Astrocyte (in vitro differentiated cells and primary cell): ENCODE results near the gene FLII. TPM values are rescaled to one million over a fixed set of nuclear protein-coding genes. Genes with fewer than 3 reads are reported as not detected.

Experiments
- DNase-seq: peaks from one replicate; pipeline ENCODE4 v3.0.0-alpha.2; 2010; ENCODE audit warnings: low read depth
- FAIRE-seq: peaks from 2 replicates; lab custom pipeline; 2011; peaks lifted over from hg19 to GRCh38; lab: Jason Lieb, UNC
- H2AFZ ChIP-seq: 2 replicates; pipeline ENCODE4 v1.6.0; 2012; ENCODE audit warnings: low read depth, low read length, inconsistent platforms
- H3K27ac ChIP-seq: 2 replicates; pipeline ENCODE4 v1.5.1; 2011; ENCODE audit warnings: low read depth, low read length, inconsistent platforms
- H3K27me3 ChIP-seq: 2 replicates; pipeline ENCODE4 v1.6.0; 2011; ENCODE audit warnings: low read length, inconsistent platforms; ENCODE audit not compliant: insufficient read depth
- H3K36me3 ChIP-seq: 2 replicates; pipeline ENCODE4 v1.5.1; 2011; ENCODE audit warnings: low read length, inconsistent platforms; ENCODE audit not compliant: insufficient read depth
- H3K4me1 ChIP-seq: 2 replicates; pipeline ENCODE4 v1.5.1; 2011; ENCODE audit warnings: low read length, inconsistent platforms; ENCODE audit not compliant: insufficient read depth
- H3K4me2 ChIP-seq: 2 replicates; pipeline ENCODE4 v1.6.0; 2012; ENCODE audit warnings: low read length, inconsistent platforms
- H3K4me3 ChIP-seq: 2 replicates; pipeline ENCODE4 v1.5.1; 2011; ENCODE audit warnings: low read depth, mild to moderate bottlenecking, low read length, inconsistent platforms; ENCODE audit not compliant: insufficient read depth
- H3K79me2 ChIP-seq: 2 replicates; pipeline ENCODE4 v1.6.0; 2012; ENCODE audit warnings: mild to moderate bottlenecking, low read length, inconsistent platforms; ENCODE audit not compliant: insufficient read depth
- H3K9ac ChIP-seq: 2 replicates; pipeline ENCODE4 v1.6.0; 2012; ENCODE audit warnings: mild to moderate bottlenecking, low read length, inconsistent platforms
- H3K9me3 ChIP-seq: 2 replicates; pipeline ENCODE4 v1.5.1; 2012; ENCODE audit warnings: low read depth, mild to moderate bottlenecking, low read length, inconsistent platforms; ENCODE audit not compliant: insufficient read depth
- H4K20me1 ChIP-seq: 2 replicates; pipeline ENCODE4 v1.6.0; 2012; ENCODE audit warnings: low read length, inconsistent platforms; ENCODE audit not compliant: insufficient read depth
- H3K27ac Mint-ChIP-seq: one replicate; pipeline ENCODE4 v1.8.0; 2021; ENCODE audit warnings: mild to moderate bottlenecking, mixed read lengths; ENCODE audit not compliant: unreplicated experiment
- H3K27me3 Mint-ChIP-seq: one replicate; pipeline ENCODE4 v1.8.0; 2021; ENCODE audit warnings: low read depth, mixed read lengths; ENCODE audit not compliant: unreplicated experiment
- H3K36me3 Mint-ChIP-seq: one replicate; pipeline ENCODE4 v1.8.0; 2021; ENCODE audit warnings: low read depth, mixed read lengths; ENCODE audit not compliant: unreplicated experiment
- H3K4me1 Mint-ChIP-seq: one replicate; pipeline ENCODE4 v1.8.0; 2021; ENCODE audit warnings: low read depth, mixed read lengths; ENCODE audit not compliant: unreplicated experiment
- H3K4me3 Mint-ChIP-seq: one replicate; pipeline ENCODE4 v1.8.0; 2021; ENCODE audit warnings: mild to moderate bottlenecking, moderate library complexity, mixed read lengths; ENCODE audit not compliant: unreplicated experiment
- H3K9me3 Mint-ChIP-seq: one replicate; pipeline ENCODE4 v1.8.0; 2021; ENCODE audit warnings: mild to moderate bottlenecking, mixed read lengths; ENCODE audit not compliant: unreplicated experiment
- CTCF ChIP-seq: IDR thresholded peaks from 2 replicates; pipeline ENCODE4 v1.5.1; 2011; ENCODE audit warnings: low read depth, mild to moderate bottlenecking, inconsistent platforms, low read length, moderate library complexity; ENCODE audit not compliant: insufficient read depth
- EZH2 ChIP-seq: IDR thresholded peaks from 2 replicates; pipeline ENCODE4 v1.6.1; 2012; ENCODE audit warnings: mild to moderate bottlenecking, low read length, inconsistent platforms; ENCODE audit not compliant: insufficient read depth
- total RNA-seq: library from RNA; stranded (reverse); gene quantifications from 2 replicates; pipeline ENCODE4 v1.2.1, GENCODE V29; 2021

FLII gene
- total RNA-seq, 1 donor from 2014 or later: 257 TPM

GRCh38 chr17:18248300-18248731 is 10.2 kb downstream of the FLII start:
- peak; percentile 38 for DNase-seq
- Histone ChIP-seq H3K4me3 (no peak overlapping the region), H3K4me2 (no peak overlapping the region), H3K36me3 (peaks cover 33% of the 10 kb centered on the region), H3K9me3 (no peaks in the 10 kb centered on the region), H2AFZ (no peak overlapping the region), H3K27me3 (no peaks in the 10 kb centered on the region), H3K4me1 (peaks cover 7% of the 10 kb centered on the region), H4K20me1 (peaks cover 77% of the 10 kb centered on the region), H3K27ac (no peak overlapping the region), H3K9ac (no peak overlapping the region), H3K79me2 (peaks cover 2% of the 10 kb centered on the region)
- TF ChIP-seq CTCF: peak; percentile 67
- no peak for TF ChIP-seq EZH2
- Mint-ChIP-seq H3K9me3 (no peaks in the 10 kb centered on the region), H3K27ac (peak overlapping the region; percentile 53), H3K4me3 (peak overlapping the region; percentile 54), H3K36me3 (peaks cover 30% of the 10 kb centered on the region), H3K27me3 (no peaks in the 10 kb centered on the region), H3K4me1 (peaks cover 5% of the 10 kb centered on the region)
- FAIRE-seq: no peak

GRCh38 chr17:18247613-18248001 is 10.9 kb downstream of the FLII start:
- H3K4me1 ChIP-seq: peaks cover 7% of the 10 kb centered on the region
- H3K36me3 ChIP-seq: peaks cover 33% of the 10 kb centered on the region
- no peak overlapping the region for H3K4me2 ChIP-seq
- H4K20me1 ChIP-seq: peaks cover 75% of the 10 kb centered on the region
- H3K79me2 ChIP-seq: no peaks in the 10 kb centered on the region
- H3K9me3 ChIP-seq: no peaks in the 10 kb centered on the region
- no peaks in the 10 kb centered on the region for H3K27me3 ChIP-seq
- no peaks in the 10 kb centered on the region for H3K27me3 Mint-ChIP-seq
- H3K4me1 Mint-ChIP-seq: peaks cover 5% of the 10 kb centered on the region
- H2AFZ ChIP-seq: no peak overlapping the region
- H3K9ac ChIP-seq: no peak overlapping the region
- TF ChIP-seq CTCF: no peak
- no peak for TF ChIP-seq EZH2
- DNase-seq (no peak), FAIRE-seq (no peak)
- peak overlapping the region; percentile 53 for H3K27ac Mint-ChIP-seq
- H3K4me3 ChIP-seq: no peak overlapping the region
- H3K4me3 Mint-ChIP-seq: no peak overlapping the region
- H3K36me3 Mint-ChIP-seq: peaks cover 29% of the 10 kb centered on the region
- no peaks in the 10 kb centered on the region for H3K9me3 Mint-ChIP-seq
- no peak overlapping the region for H3K27ac ChIP-seq

GRCh38 chr17:18246880-18247612 is 11.5 kb downstream of the FLII start:
- H3K4me1 ChIP-seq: peaks cover 7% of the 10 kb centered on the region
- H3K9me3 ChIP-seq: no peaks in the 10 kb centered on the region
- no peak overlapping the region for H3K27ac ChIP-seq
- Mint-ChIP-seq H3K27ac (peak overlapping the region; percentile 26), H3K4me1 (peaks cover 5% of the 10 kb centered on the region), H3K9me3 (no peaks in the 10 kb centered on the region), H3K36me3 (peaks cover 26% of the 10 kb centered on the region), H3K27me3 (no peaks in the 10 kb centered on the region), H3K4me3 (peak overlapping the region; percentile 69)
- H2AFZ ChIP-seq: no peak overlapping the region
- FAIRE-seq (no peak), DNase-seq (no peak)
- no peaks in the 10 kb centered on the region for H3K79me2 ChIP-seq
- H3K4me3 ChIP-seq: no peak overlapping the region
- no peaks in the 10 kb centered on the region for H3K27me3 ChIP-seq
- H3K4me2 ChIP-seq: no peak overlapping the region
- peaks cover 70% of the 10 kb centered on the region for H4K20me1 ChIP-seq
- H3K36me3 ChIP-seq: peaks cover 32% of the 10 kb centered on the region
- H3K9ac ChIP-seq: no peak overlapping the region
- TF ChIP-seq EZH2: no peak
- no peak for TF ChIP-seq CTCF
